ENCODE measurements around the gene ATXN1. TPM values are rescaled to one million over a fixed set of nuclear protein-coding genes. Genes with fewer than 3 reads are reported as not detected.
"Not testable (repeated sequence)": the region's sequence is repeated elsewhere in the genome, so short reads cannot be mapped to it uniquely, and the experiment has no call there.

The ATXN1 gene
- total RNA-seq, 2 experiments from 2014 or later, result 34.1 to 36.7 TPM

- H3K27ac Mint-ChIP-seq; CTCF ChIA-PET; H3K4me3 Mint-ChIP-seq; H3K36me3 Mint-ChIP-seq; POLR2A ChIA-PET; H3K9me3 Mint-ChIP-seq; intact Hi-C loops (cut with micrococcal nuclease); DNase-seq; H3K27me3 Mint-ChIP-seq; H3K4me1 Mint-ChIP-seq (ENCODE audit: low read depth): not testable (repeated sequence)
These were observed 501.7 kb downstream of the ATXN1 start for GRCh38 chr6:16259604-16260003.

GRCh38 chr6:16258709-16259075 is 502.6 kb downstream of the ATXN1 start:
- H3K27ac Mint-ChIP-seq, result no peak overlapping the region
- H3K36me3 Mint-ChIP-seq, result no peaks in the 10 kb centered on the region
- peaks cover 5% of the 10 kb centered on the region for H3K27me3 Mint-ChIP-seq
- no peaks in the 10 kb centered on the region for H3K9me3 Mint-ChIP-seq
- CTCF ChIA-PET, result no interaction called here
- intact Hi-C loops (cut with micrococcal nuclease), result no loop called here
- DNase-seq, result no peak
- H3K4me3 Mint-ChIP-seq, result no peak overlapping the region
- POLR2A ChIA-PET, result no interaction called here
- no peaks in the 10 kb centered on the region for H3K4me1 Mint-ChIP-seq (ENCODE audit: low read depth)

- POLR2A ChIA-PET, result no interaction called here
- intact Hi-C loops (cut with micrococcal nuclease), result no loop called here
These were observed 503.1 kb downstream of the ATXN1 start for GRCh38 chr6:16257999-16258708.

GRCh38 chr6:16256781-16257180 is 504.5 kb downstream of the ATXN1 start:
- no peak for DNase-seq
- no peaks in the 10 kb centered on the region for H3K9me3 Mint-ChIP-seq
- intact Hi-C loops (cut with micrococcal nuclease), result no loop called here
- H3K4me1 Mint-ChIP-seq (ENCODE audit: low read depth), result no peaks in the 10 kb centered on the region
- peaks cover 4% of the 10 kb centered on the region for H3K27me3 Mint-ChIP-seq
- CTCF ChIA-PET, result no interaction called here
- POLR2A ChIA-PET, result no interaction called here
- H3K36me3 Mint-ChIP-seq, result no peaks in the 10 kb centered on the region
- H3K4me3 Mint-ChIP-seq, result no peak overlapping the region
- no peak overlapping the region for H3K27ac Mint-ChIP-seq

More at GRCh38 chr6:16257999-16258708, 503.1 kb downstream of the ATXN1 start:
- Mint-ChIP-seq H3K27ac (no peak overlapping the region), H3K4me1 (ENCODE audit: low read depth) (no peaks in the 10 kb centered on the region), H3K9me3 (no peaks in the 10 kb centered on the region), H3K36me3 (no peaks in the 10 kb centered on the region), H3K27me3 (peaks cover 4% of the 10 kb centered on the region), H3K4me3 (no peak overlapping the region)
- DNase-seq, result no peak
- CTCF ChIA-PET, result no interaction called here

- CTCF ChIA-PET, result no interaction called here
These were observed 506.7 kb downstream of the ATXN1 start for GRCh38 chr6:16254535-16254934.

GRCh38 chr6:16253399-16254144 is 507.7 kb downstream of the ATXN1 start:
- ChIA-PET CTCF (no interaction called here), POLR2A (no interaction called here)
- Mint-ChIP-seq H3K4me1 (ENCODE audit: low read depth) (no peaks in the 10 kb centered on the region), H3K4me3 (no peak overlapping the region), H3K9me3 (no peaks in the 10 kb centered on the region), H3K36me3 (no peaks in the 10 kb centered on the region), H3K27me3 (peaks cover 4% of the 10 kb centered on the region), H3K27ac (no peak overlapping the region)
- no peak for DNase-seq
- intact Hi-C loops (cut with micrococcal nuclease), result no loop called here

More at GRCh38 chr6:16254535-16254934, 506.7 kb downstream of the ATXN1 start:
- intact Hi-C loops (cut with micrococcal nuclease), result no loop called here
- Mint-ChIP-seq H3K9me3 (no peaks in the 10 kb centered on the region), H3K4me3 (no peak overlapping the region), H3K36me3 (no peaks in the 10 kb centered on the region), H3K27ac (no peak overlapping the region), H3K27me3 (peaks cover 4% of the 10 kb centered on the region), H3K4me1 (ENCODE audit: low read depth) (no peaks in the 10 kb centered on the region)
- POLR2A ChIA-PET, result interaction anchor here (1.0 kb wide), 1 partner anchor 721 kb away, joined by 5 read pairs; no protein-coding TSS in a partner anchor
- DNase-seq, result no peak

- Mint-ChIP-seq H3K4me1 (ENCODE audit: low read depth) (no peaks in the 10 kb centered on the region), H3K27me3 (peaks cover 4% of the 10 kb centered on the region), H3K9me3 (no peaks in the 10 kb centered on the region), H3K4me3 (no peak overlapping the region), H3K36me3 (no peaks in the 10 kb centered on the region), H3K27ac (no peak overlapping the region)
- CTCF ChIA-PET, result no interaction called here
- POLR2A ChIA-PET, result no interaction called here
- no peak for DNase-seq
- intact Hi-C loops (cut with micrococcal nuclease), result no loop called here
These were observed 508.5 kb downstream of the ATXN1 start for GRCh38 chr6:16252686-16253299.

GRCh38 chr6:16251706-16252105 is 509.6 kb downstream of the ATXN1 start:
- Mint-ChIP-seq H3K9me3 (no peaks in the 10 kb centered on the region), H3K4me3 (no peak overlapping the region), H3K27ac (no peak overlapping the region), H3K27me3 (peaks cover 7% of the 10 kb centered on the region), H3K4me1 (ENCODE audit: low read depth) (no peaks in the 10 kb centered on the region), H3K36me3 (no peaks in the 10 kb centered on the region)
- DNase-seq, result no peak
- intact Hi-C loops (cut with micrococcal nuclease), result no loop called here
- ChIA-PET POLR2A (no interaction called here), CTCF (no interaction called here)

GRCh38 chr6:16249971-16250370 is 511.3 kb downstream of the ATXN1 start:
- ChIA-PET CTCF (no interaction called here), POLR2A (no interaction called here)
- no peak for DNase-seq
- H3K9me3 Mint-ChIP-seq, result no peaks in the 10 kb centered on the region
- H3K36me3 Mint-ChIP-seq, result no peaks in the 10 kb centered on the region
- no peak overlapping the region for H3K4me3 Mint-ChIP-seq
- H3K27ac Mint-ChIP-seq, result no peak overlapping the region
- intact Hi-C loops (cut with micrococcal nuclease), result no loop called here
- H3K27me3 Mint-ChIP-seq, result peaks cover 10% of the 10 kb centered on the region
- H3K4me1 Mint-ChIP-seq (ENCODE audit: low read depth), result no peaks in the 10 kb centered on the region
